NCI-H82 (cell line): Measurements from ENCODE around the gene TMEM213.

Experiments used
- DNase-seq: peaks from one replicate; lab custom pipeline; 2025; lab: John Stamatoyannopoulos, UW

Gene TMEM213

DNA sequence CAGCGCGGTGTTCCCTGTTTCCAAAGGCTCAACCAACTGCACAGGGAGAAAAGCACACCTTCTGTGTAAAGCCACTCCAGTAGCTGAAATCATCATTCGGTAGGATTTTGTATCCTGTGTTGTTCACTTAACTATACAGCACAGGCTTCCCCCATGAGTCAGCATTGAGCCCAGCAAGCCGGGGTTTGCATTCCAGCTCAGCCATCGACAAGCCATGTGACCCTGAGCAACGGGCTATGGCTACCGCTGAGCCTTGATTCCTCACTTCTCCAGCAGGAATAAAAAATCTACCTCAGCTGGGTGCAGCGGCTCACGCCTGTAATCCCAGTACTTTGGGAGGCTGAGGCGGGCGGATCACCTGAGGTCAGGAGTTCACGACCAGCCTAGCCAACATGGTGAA lies 44.3 kb downstream of the TMEM213 start:
- no peak for DNase-seq

GRCh38 chr7:138843632-138844580 lies 46.1 kb downstream of the TMEM213 start:
- DNase-seq = no peak

DNA sequence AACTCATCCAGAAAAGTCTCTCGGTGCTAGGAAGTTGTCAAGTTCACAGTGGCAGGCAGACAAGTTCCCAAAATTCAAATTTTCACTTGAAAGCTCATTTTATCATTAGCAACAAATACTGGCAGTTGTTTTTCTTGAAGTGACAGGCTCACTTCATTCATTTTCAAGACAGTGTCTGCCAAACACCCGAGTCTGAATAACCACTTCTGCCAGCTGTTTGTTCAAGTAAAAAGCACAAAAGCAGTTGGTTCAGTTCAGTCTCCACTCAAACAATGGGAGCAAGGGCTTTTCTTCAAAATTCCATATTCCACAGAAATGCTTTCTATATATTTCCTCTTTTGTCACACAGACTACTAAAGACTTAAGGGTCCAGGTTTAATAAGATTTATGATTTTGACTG lies 47.9 kb downstream of the TMEM213 start:
- no peak for DNase-seq

- DNase-seq = no peak
Measured at GRCh38 chr7:138848056-138848980, 50.5 kb downstream of the TMEM213 start.

- no peak for DNase-seq
Measured at GRCh38 chr7:138849701-138850100, 51.9 kb downstream of the TMEM213 start.

GRCh38 chr7:138852469-138852868 lies 54.7 kb downstream of the TMEM213 start:
- DNase-seq = no peak

GRCh38 chr7:138853448-138853847 lies 55.7 kb downstream of the TMEM213 start:
- no peak for DNase-seq

DNA sequence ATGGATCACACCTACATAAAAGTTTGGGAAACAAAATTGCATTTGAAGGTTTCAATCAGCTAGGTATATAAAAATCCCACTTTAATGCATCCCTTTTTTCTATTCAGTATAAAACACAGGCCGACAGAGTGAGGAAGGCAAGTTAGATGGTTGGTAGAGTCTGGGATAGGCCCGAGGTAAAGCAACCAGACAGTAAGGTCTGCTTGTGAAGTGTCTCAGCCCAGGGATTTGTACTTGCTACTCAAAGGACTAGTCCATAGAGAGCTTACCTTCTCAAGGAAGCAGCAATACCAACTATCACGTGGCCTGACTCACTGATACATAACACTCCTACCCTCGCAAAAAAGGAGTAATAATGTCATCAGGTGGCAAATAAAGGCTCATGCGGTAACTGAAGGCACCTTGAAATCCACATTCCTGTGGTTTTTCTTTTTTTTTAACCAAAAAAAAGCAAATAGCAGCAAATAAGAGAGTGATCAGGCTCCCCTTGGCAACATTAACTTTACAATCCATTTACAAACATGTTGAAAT lies 56.4 kb downstream of the TMEM213 start:
- no peak for DNase-seq

- no peak for DNase-seq
Measured at GRCh38 chr7:138857728-138858127, 59.9 kb downstream of the TMEM213 start.

DNA sequence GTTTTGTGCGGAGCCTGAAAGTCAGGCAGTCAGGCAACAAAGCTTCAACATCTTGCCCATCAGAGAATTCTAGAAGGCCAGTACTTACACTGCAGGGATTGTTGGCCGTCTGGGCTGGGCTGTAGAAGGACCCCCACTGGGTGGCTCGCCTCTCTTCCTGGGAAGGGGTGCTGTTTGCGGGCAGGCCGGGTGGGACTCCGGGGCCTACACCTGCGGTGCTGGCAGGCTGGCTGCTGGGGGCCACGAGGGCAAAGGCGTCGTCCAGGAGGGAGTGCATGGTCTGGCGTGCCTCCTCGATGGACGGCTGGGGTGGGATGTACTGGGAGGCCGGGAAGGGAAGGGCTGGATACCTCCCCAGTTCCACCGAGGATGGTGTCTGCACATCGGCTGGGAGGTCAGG lies 63.3 kb downstream of the TMEM213 start:
- DNase-seq = no peak

GRCh38 chr7:138863931-138864330 lies 66.1 kb downstream of the TMEM213 start:
- DNase-seq = no peak

DNA sequence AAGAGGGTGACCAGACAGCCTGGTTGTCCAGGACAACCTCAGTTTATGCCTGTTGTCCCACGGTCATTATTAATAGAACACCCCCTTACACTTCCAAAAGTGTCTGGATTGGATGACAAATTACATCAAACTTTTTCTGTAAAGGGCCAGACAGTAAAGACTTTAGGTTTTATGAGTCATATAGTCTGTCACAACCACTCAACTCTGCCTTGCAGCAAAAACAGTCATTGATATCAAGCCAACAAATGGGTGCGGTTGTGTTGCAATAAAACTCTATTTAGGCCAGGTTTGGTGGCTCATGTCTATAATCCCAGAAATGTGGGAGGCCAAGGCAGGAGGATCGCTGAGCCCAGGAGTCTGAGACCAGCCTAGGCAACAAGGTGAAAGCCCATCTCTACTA lies 66.9 kb downstream of the TMEM213 start:
- DNase-seq = no peak

DNA sequence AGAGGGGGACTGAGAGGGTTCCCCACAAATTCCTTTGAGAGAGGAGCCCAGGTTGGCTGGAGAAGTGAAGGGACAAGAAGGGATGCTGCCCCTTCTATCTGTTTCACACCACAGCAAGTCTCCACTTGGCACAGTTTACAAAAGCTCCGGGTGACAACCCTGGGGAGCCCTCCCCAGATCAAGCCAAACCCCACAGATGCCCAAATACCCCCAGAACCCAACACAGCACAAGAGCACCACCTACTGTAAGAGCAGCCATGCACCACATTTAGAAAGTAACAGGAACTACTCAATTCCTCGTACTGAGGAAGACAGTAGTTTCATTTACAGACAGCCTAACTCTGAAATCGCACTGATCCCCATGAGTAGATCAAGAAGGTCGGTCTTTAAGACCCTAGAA lies 68.0 kb downstream of the TMEM213 start:
- DNase-seq = no peak

- DNase-seq = no peak
Measured at GRCh38 chr7:138866353-138866752, 68.6 kb downstream of the TMEM213 start.

GRCh38 chr7:138867744-138868143 lies 70.0 kb downstream of the TMEM213 start:
- DNase-seq = no peak

GRCh38 chr7:138868711-138869110 lies 70.9 kb downstream of the TMEM213 start:
- no peak for DNase-seq

DNA sequence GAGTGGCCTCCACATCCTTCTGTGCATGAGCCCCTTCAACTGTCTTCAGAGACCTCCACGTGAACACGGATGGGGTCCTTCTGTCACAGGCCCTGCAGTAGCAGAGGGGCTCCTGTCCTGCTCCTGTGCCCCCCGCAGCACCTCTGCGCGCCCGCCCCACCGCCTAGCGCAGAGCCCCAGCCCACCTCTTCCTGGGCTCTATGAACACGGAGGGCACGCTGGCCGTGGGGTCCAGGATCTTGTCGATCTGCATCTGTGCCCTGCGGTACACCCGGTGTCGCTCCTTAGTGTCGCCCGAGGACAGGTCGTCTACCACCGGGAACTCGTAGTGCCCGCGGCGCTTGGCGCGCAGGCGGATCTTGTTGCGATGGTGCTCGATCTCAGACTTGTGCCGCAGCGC lies 71.6 kb downstream of the TMEM213 start:
- no peak for DNase-seq

DNA sequence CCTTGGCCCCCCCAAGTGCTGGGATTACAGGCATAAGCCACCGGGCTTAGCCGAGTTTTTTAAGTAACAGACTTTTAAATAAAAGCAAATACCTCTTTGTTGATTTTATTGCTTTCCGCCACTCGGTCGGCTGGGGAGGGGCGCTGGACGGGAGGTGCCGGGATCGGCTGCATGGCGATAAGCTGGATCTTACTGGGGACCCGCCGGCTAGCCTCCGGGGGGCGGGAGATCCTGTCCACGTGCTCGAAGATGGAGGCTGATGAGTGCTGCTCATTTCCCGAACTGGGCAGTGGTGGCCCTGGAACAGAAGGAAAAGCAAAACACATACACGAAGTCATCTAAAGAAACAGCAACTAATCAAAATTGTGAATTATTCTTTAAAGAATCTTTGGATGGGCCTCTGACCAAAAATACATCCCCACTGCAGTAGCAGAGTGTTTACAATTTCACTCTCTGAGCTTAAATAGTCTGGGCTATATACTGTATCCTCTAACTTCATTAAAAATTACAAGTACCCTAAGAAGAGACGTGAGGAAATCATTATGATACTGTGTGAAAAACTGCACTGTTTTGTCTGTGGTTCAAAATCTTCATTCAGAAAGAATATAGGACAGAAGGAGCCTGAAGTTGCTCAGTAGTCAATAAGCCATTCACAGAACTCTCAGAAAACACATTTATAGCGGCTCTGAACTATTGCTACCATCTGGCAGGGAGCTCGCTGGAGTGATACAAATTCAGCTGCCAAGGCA lies 73.4 kb downstream of the TMEM213 start:
- no peak for DNase-seq

DNA sequence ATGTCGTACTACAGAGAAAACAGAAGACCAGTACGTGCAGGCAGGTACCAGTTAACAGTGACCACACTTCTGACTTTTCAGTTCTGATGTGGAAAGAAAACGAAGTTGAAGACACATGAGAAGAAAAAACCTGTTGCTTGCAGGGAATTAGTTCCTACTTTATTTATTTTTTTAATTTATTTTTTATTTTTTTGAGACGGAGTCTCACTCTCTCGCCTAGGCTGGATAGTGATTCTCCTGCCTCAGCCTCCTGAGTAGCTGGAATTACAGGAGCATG lies 74.0 kb downstream of the TMEM213 start:
- no peak for DNase-seq

- DNase-seq = no peak
Measured at GRCh38 chr7:138872576-138872975, 74.8 kb downstream of the TMEM213 start.

GRCh38 chr7:138873220-138873892 lies 75.6 kb downstream of the TMEM213 start:
- DNase-seq = no peak

DNA sequence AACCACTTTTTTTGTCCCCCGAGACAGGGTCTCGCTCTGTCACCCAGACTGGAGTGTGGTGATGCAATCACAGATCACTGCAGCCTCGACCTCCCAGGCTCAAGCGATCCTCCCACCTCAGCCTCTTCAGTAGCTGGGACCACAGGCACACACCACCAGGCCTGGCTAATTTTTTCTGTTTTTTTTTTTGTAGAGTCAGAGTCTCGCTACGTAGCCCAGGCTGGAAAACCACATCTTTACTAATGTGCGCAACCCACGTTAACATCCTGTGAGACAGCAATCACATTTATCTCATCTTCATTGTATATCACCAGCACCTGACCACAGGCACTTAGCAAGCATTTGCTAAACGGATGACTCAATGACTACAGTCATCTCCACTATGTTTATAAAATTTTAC lies 78.0 kb downstream of the TMEM213 start:
- DNase-seq = no peak
